Stimulated activated CD4-positive, alpha-beta T cell treated with anti-CD3 and anti-CD28 coated beads, Interleukin-2, amount 100 ng/mL, for 48 hours (primary cell): ENCODE data around the gene EAF2.

Experiments
- DNase-seq, 2 donors: peaks; one replicate each; pipeline ENCODE4 v3.0.0-alpha.2; 2020

The EAF2 gene

GRCh38 chr3:121863801-121864200 lies 28.8 kb downstream of the EAF2 start:
- no peak for DNase-seq

- no peak for DNase-seq
Observed at GRCh38 chr3:121869736-121870135, 34.7 kb downstream of the EAF2 start.

- no peak for DNase-seq
Observed at GRCh38 chr3:121870717-121871116, 35.7 kb downstream of the EAF2 start.

- DNase-seq, result no peak
Observed at GRCh38 chr3:121871430-121871829, 36.4 kb downstream of the EAF2 start.

GRCh38 chr3:121878411-121878810 lies 43.4 kb downstream of the EAF2 start:
- DNase-seq, result no peak

GRCh38 chr3:121883507-121883906 lies 48.5 kb downstream of the EAF2 start:
- no peak for DNase-seq

- no peak for DNase-seq
Observed at GRCh38 chr3:121885386-121885785, 50.4 kb downstream of the EAF2 start.

GRCh38 chr3:121894301-121894990 lies 59.4 kb downstream of the EAF2 start, which contains the start of gene SLC15A2:
TSS of gene SLC15A2 (plus strand) at chr3:121894401. CDS start at chr3:121894477, 76 bp downstream.
- DNase-seq, result no peak

- no peak for DNase-seq
Observed at GRCh38 chr3:121895121-121895520, 60.1 kb downstream of the EAF2 start.

GRCh38 chr3:121895736-121896135 lies 60.7 kb downstream of the EAF2 start:
- no peak for DNase-seq

GRCh38 chr3:121896823-121897222 lies 61.8 kb downstream of the EAF2 start:
- no peak for DNase-seq

GRCh38 chr3:121897296-121897695 lies 62.3 kb downstream of the EAF2 start:
- DNase-seq, result no peak

GRCh38 chr3:121913305-121913990 lies 78.4 kb downstream of the EAF2 start:
- no peak for DNase-seq

GRCh38 chr3:121914081-121914998 lies 79.3 kb downstream of the EAF2 start:
- DNase-seq, result no peak

GRCh38 chr3:121916189-121916588 lies 81.2 kb downstream of the EAF2 start:
- DNase-seq, result no peak

- DNase-seq, result no peak
Observed at GRCh38 chr3:121918779-121919483, 83.9 kb downstream of the EAF2 start.

- no peak for DNase-seq
Observed at GRCh38 chr3:121924734-121925133, 89.7 kb downstream of the EAF2 start.

GRCh38 chr3:121926380-121926779 lies 91.4 kb downstream of the EAF2 start:
- DNase-seq, result no peak
